AG04450 (cell line): Measurements from ENCODE around the gene OOSP4A. TPM values are rescaled to one million over a fixed set of nuclear protein-coding genes. Genes with fewer than 3 reads are reported as not detected.

ENCODE experiments used
- CTCF ChIA-PET: fragments of 300-600, 350-600 bp; formaldehyde crosslinking; extraction: SDS; loops from one replicate; lab custom pipeline; 2022; ENCODE audit warnings: antibody characterized with exemption, inconsistent platforms; lab: Charles Lee
- POLR2A ChIA-PET: fragments of 350-600 bp; formaldehyde crosslinking; extraction: SDS; loops from one replicate; lab custom pipeline; 2021; ENCODE audit warnings: antibody characterized with exemption, inconsistent platforms; lab: Yijun Ruan, JAX
- DNase-seq: peaks from one replicate; pipeline ENCODE4 v3.0.0-alpha.2; 2011; ENCODE audit warnings: low read depth, low spot score
- H3K27ac ChIP-seq: one replicate; pipeline ENCODE4 v1.5.1; 2012; ENCODE audit warnings: low read depth, low read length, control low read depth
- H3K27me3 ChIP-seq: one replicate; pipeline ENCODE4 v1.6.0; 2012; ENCODE audit warnings: low read length; ENCODE audit not compliant: control insufficient read depth, insufficient read depth
- H3K4me3 ChIP-seq: 2 replicates; pipeline ENCODE4 v1.5.1; 2011; ENCODE audit warnings: mild to moderate bottlenecking, low read depth, low read length, control low read depth
- H3K9me3 ChIP-seq: 2 replicates; pipeline ENCODE4 v1.5.1; 2012; ENCODE audit warnings: low read length; ENCODE audit not compliant: control insufficient read depth, insufficient read depth
- polyA plus RNA-seq: library from polyadenylated mRNA; depleted of rRNA; stranded (reverse); fragments of >200 nt; gene quantifications from 2 replicates; pipeline ENCODE4 v1.2.3, GENCODE V29; 2011
- TF ChIP-seq, protein P1 (sequence below): IDR thresholded peaks from 2 replicates; pipeline ENCODE4 v1.5.1; 2011; ENCODE audit warnings: low read depth, low read length, control low read depth, inconsistent platforms

The OOSP4A gene
- polyA plus RNA-seq, 1 experiment: not detected

DNA sequence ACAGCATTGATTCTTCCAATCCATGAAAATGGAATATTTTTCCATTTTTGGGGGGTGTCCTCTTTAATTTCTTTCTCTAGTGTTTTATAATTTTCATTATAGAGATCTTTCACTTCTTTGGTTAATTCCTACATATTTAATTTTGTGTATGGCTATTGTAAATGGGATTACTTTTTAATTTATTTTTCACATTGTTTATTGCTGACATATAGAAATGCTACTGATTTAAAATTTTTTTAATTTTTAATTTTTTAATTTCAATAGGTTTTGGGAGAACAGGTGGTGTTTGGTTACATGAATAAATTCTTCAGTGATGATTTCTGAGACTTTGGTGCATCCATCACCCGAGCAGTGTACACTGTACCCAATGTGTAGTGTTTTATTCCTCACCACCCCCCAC lies 26.6 kb downstream of the OOSP4A start:
- POLR2A ChIA-PET: no interaction called here
- TF ChIP-seq, protein P1, sequence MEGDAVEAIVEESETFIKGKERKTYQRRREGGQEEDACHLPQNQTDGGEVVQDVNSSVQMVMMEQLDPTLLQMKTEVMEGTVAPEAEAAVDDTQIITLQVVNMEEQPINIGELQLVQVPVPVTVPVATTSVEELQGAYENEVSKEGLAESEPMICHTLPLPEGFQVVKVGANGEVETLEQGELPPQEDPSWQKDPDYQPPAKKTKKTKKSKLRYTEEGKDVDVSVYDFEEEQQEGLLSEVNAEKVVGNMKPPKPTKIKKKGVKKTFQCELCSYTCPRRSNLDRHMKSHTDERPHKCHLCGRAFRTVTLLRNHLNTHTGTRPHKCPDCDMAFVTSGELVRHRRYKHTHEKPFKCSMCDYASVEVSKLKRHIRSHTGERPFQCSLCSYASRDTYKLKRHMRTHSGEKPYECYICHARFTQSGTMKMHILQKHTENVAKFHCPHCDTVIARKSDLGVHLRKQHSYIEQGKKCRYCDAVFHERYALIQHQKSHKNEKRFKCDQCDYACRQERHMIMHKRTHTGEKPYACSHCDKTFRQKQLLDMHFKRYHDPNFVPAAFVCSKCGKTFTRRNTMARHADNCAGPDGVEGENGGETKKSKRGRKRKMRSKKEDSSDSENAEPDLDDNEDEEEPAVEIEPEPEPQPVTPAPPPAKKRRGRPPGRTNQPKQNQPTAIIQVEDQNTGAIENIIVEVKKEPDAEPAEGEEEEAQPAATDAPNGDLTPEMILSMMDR: no peak
- no peak overlapping the region for H3K4me3 ChIP-seq
- DNase-seq: no peak
- no peaks in the 10 kb centered on the region for H3K9me3 ChIP-seq
- no peak overlapping the region for H3K27ac ChIP-seq
- CTCF ChIA-PET: no interaction called here
- no peaks in the 10 kb centered on the region for H3K27me3 ChIP-seq

DNA sequence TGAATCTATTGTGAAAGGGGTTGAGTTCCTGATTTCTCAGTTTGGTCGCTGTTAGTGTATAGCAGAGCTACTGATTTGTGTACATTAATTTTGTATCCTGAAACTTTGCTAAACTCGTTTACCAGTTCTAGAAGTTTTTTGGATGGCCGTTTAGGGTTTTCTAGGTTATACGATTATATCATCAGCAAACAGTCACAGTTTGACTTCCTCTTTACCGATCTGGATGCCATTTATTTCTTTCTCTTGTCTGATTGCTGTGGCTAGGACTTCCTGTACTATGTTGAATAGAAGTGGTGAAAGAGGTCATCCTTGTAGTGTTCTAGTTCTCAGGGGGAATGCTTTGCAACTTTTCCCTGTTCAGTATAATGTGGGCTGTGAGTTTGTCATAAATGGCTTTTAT lies 28.6 kb downstream of the OOSP4A start:
- ChIA-PET CTCF (no interaction called here), POLR2A (no interaction called here)
- Histone ChIP-seq H3K4me3 (no peak overlapping the region), H3K27me3 (no peaks in the 10 kb centered on the region), H3K27ac (no peak overlapping the region), H3K9me3 (no peaks in the 10 kb centered on the region)
- TF ChIP-seq, protein P1: no peak
- DNase-seq: no peak

DNA sequence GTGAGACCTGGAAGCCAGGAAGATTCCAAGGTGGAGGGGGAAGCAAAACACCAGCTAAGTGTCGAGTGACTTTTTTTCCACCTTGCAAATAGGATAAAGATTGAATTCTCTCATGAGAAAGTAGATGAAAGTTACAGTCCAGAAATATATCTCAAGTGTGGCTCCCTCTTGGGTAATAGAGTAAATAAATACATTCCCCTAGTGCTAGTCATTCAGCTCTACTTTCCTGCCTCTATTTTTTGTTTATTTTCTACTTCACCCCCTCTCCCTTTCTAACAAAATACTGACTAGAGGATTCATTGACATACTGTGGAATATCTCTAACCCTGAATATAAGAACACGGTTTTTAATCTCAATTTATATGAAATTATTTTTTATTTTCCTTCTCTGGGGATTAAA lies 34.0 kb downstream of the OOSP4A start:
- ChIA-PET CTCF (no interaction called here), POLR2A (no interaction called here)
- no peak for DNase-seq
- no peaks in the 10 kb centered on the region for H3K9me3 ChIP-seq
- H3K4me3 ChIP-seq: no peak overlapping the region
- TF ChIP-seq, protein P1: no peak
- no peaks in the 10 kb centered on the region for H3K27me3 ChIP-seq
- no peak overlapping the region for H3K27ac ChIP-seq

DNA sequence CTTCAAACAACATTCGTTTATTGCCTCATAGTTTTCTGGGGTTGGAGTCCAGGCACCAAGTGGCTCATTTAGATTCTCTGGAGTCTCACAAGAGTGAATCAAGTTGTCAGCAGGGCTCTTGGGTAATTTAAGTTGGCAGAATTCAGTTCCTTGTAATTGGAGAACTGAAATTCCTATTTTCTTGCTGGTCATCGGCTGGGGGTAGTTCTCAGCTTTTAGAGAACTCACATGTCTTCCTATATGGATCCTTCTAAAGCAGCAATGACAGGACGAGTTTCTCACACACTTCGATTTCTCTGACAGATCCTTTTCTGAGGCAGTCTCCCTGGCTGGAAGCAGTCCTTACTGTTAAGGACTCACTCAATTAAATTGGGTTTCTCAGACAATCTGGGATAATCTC lies 35.9 kb downstream of the OOSP4A start:
- DNase-seq: no peak
- TF ChIP-seq, protein P1: no peak
- H3K4me3 ChIP-seq: no peak overlapping the region
- H3K27me3 ChIP-seq: no peaks in the 10 kb centered on the region
- H3K9me3 ChIP-seq: peaks cover 6% of the 10 kb centered on the region; the same call in 1 of the 2 replicates
- no peak overlapping the region for H3K27ac ChIP-seq
- ChIA-PET POLR2A (no interaction called here), CTCF (no interaction called here)

DNA sequence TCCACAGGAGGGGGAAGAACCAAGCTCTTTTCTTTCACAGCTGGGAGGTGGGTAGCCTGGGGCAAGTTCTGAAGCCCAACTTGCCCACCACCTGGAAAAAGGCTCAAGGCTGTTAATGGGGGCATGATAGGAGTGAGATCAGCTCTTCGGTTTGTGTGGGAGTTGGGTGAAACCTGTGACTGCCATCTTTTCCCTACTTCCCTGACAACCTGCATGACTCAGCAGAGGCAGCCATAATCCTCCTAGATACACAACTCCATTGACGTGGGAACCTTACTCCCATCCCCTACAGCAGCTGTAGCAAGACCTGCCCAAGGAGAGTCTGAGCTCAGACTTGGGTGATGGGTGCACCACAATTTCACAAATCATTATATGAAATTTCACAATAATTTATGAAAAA lies 39.9 kb downstream of the OOSP4A start:
- Histone ChIP-seq H3K9me3 (peaks cover 6% of the 10 kb centered on the region; the same call in 1 of the 2 replicates), H3K27ac (no peak overlapping the region), H3K4me3 (no peak overlapping the region), H3K27me3 (no peaks in the 10 kb centered on the region)
- ChIA-PET POLR2A (no interaction called here), CTCF (no interaction called here)
- no peak for DNase-seq
- TF ChIP-seq, protein P1: no peak
